ENCODE results near the gene MT1X. TPM values are rescaled to one million over a fixed set of nuclear protein-coding genes. Genes with fewer than 3 reads are reported as not detected.

Gene MT1X
- total and polyA plus RNA-seq, 2 of the 13 experiments (the other 11 are each of a cell fraction or from before 2014, with no cell fraction given): 19.7 to 288 TPM

GRCh38 chr16:56633535-56633934, 48.7 kb upstream of the MT1X start:
- ATAC-seq (no peak), DNase-seq (ENCODE audit: low spot score) (no peak), FAIRE-seq (no peak)
- H2AFZ ChIP-seq (ENCODE audit: low read length): no peak overlapping the region
- WGBS (ENCODE audit: low lambda C conversion rate): 36% methylated on average over 7 of the region's 7 CpGs
- peaks cover 27% of the 10 kb centered on the region for H3K4me1 ChIP-seq (ENCODE audit: insufficient read depth, low read length)
- TF ChIP-seq AGO2 (optimal IDR thresholded peaks at IDR 0.05; ENCODE audit: low read depth, low read length) (no peak), ZNF460 (CRISPR knock-in tag; IDR thresholded peaks at IDR 0.05; ENCODE audit: borderline replicate concordance) (no peak)
- no peak overlapping the region for H3K4me2 ChIP-seq (ENCODE audit: low read depth, low read length)
- POLR2A ChIA-PET: interaction anchor here (1.2 kb wide), 1 partner anchor 25 kb away, joined by 3 read pairs; the partner anchor contains the start of gene MT2A
- no peak overlapping the region for H3K9ac ChIP-seq (ENCODE audit: insufficient read depth, low read depth, low read length)
- no peak overlapping the region for H3K4me3 ChIP-seq (replicated peaks in 1 of 3; ENCODE audit: insufficient read depth in 1 of 3, low read depth in 2 of 3, low read length in 3 of 3)
- no peaks in the 10 kb centered on the region for H3K79me2 ChIP-seq (ENCODE audit: insufficient read depth, low read length)
- H4K20me1 ChIP-seq (ENCODE audit: insufficient read depth, low read length): no peaks in the 10 kb centered on the region
- peaks cover 10 to 93% of the 10 kb centered on the region in 2 experiments; a peak in 4 of 5 replicates for H3K27me3 ChIP-seq (ENCODE audit: control insufficient read depth in 1 of 2, insufficient read depth in 2 of 2, low read length in 2 of 2)
- in situ Hi-C loops (cut with HindIII; ENCODE audit: extremely low pct_ligation_motif_present, low pct_unique_long_range_greater_than_20kb): no loop called here
- CTCF ChIA-PET (ENCODE audit: low intra/inter-chr PET ratio, low total read pairs): no interaction called here
- BruUV-seq (replicated peaks): no TSS peak
- intact Hi-C loops (cut with micrococcal nuclease; ENCODE audit: unreplicated experiment): no loop called here
- no peak overlapping the region for H3K27ac ChIP-seq (ENCODE audit: extremely low read length, insufficient read depth, low read length)
- no peaks in the 10 kb centered on the region for H3K36me3 ChIP-seq (replicated peaks in 1 of 2; ENCODE audit: control insufficient read depth in 1 of 2, insufficient read depth in 2 of 2, low read length in 2 of 2)
- no peaks in the 10 kb centered on the region for H3K9me3 ChIP-seq (ENCODE audit: low read length)

GRCh38 chr16:56634715-56635440, 47.4 kb upstream of the MT1X start:
- H2AFZ ChIP-seq (ENCODE audit: low read length): no peak overlapping the region
- no TSS peak for BruUV-seq (replicated peaks)
- WGBS (ENCODE audit: low lambda C conversion rate): 65% methylated on average over 47 of the region's 47 CpGs
- in situ Hi-C loops (cut with HindIII; ENCODE audit: extremely low pct_ligation_motif_present, low pct_unique_long_range_greater_than_20kb) (no loop called here), intact Hi-C loops (cut with micrococcal nuclease; ENCODE audit: unreplicated experiment) (no loop called here)
- POLR2A ChIA-PET: no interaction called here
- H3K4me1 ChIP-seq (ENCODE audit: insufficient read depth, low read length): peaks cover 33% of the 10 kb centered on the region
- no peaks in the 10 kb centered on the region for H4K20me1 ChIP-seq (ENCODE audit: insufficient read depth, low read length)
- H3K27ac ChIP-seq (ENCODE audit: extremely low read length, insufficient read depth, low read length): no peak overlapping the region
- H3K4me3 ChIP-seq (replicated peaks in 1 of 3; ENCODE audit: insufficient read depth in 1 of 3, low read depth in 2 of 3, low read length in 3 of 3): no peak overlapping the region
- no peak overlapping the region for H3K4me2 ChIP-seq (ENCODE audit: low read depth, low read length)
- no peak overlapping the region for H3K9ac ChIP-seq (ENCODE audit: insufficient read depth, low read depth, low read length)
- no peaks in the 10 kb centered on the region for H3K9me3 ChIP-seq (ENCODE audit: low read length)
- ATAC-seq: no peak
- no peaks in the 10 kb centered on the region for H3K79me2 ChIP-seq (ENCODE audit: insufficient read depth, low read length)
- DNase-seq (ENCODE audit: low spot score): no peak
- no peak for FAIRE-seq
- CTCF ChIA-PET (ENCODE audit: low intra/inter-chr PET ratio, low total read pairs): no interaction called here
- H3K36me3 ChIP-seq (replicated peaks in 1 of 2; ENCODE audit: control insufficient read depth in 1 of 2, insufficient read depth in 2 of 2, low read length in 2 of 2): no peaks in the 10 kb centered on the region
- peaks cover 10 to 92% of the 10 kb centered on the region in 2 experiments; a peak in 4 of 5 replicates for H3K27me3 ChIP-seq (ENCODE audit: control insufficient read depth in 1 of 2, insufficient read depth in 2 of 2, low read length in 2 of 2)
- TF ChIP-seq ZNF710 (CRISPR knock-in tag; IDR thresholded peaks at IDR 0.05; ENCODE audit: borderline replicate concordance) (no peak), ASH2L (IDR thresholded peaks at IDR 0.05; ENCODE audit: insufficient read length, low read depth, low read length) (no peak), NFRKB (IDR thresholded peaks at IDR 0.05) (no peak), SP5 (CRISPR knock-in tag; IDR thresholded peaks at IDR 0.05; ENCODE audit: borderline replicate concordance, low read depth) (no peak), BRD4 (CRISPR knock-in tag; IDR thresholded peaks at IDR 0.05) (no peak), ZNF205 (CRISPR knock-in tag; IDR thresholded peaks at IDR 0.05) (no peak), POLR2AphosphoS2 (IDR thresholded peaks at IDR 0.05; ENCODE audit: low read depth, low read length) (no peak), SIN3B (IDR thresholded peaks at IDR 0.05; ENCODE audit: low read length) (no peak), RFXANK (CRISPR knock-in tag; IDR thresholded peaks at IDR 0.05) (no peak), ATAD3A (CRISPR knock-in tag; IDR thresholded peaks at IDR 0.05) (no peak), FOXK1 (CRISPR knock-in tag; IDR thresholded peaks at IDR 0.05; ENCODE audit: borderline replicate concordance, low read depth) (no peak), EP300 (IDR thresholded peaks at IDR 0.05; ENCODE audit: low read depth in 2 of 2, low read length in 2 of 2) (no peak), EP300 (CRISPR knock-in tag; IDR thresholded peaks at IDR 0.05; ENCODE audit: borderline replicate concordance) (no peak), RFX5 (IDR thresholded peaks at IDR 0.05; ENCODE audit: low read depth, low read length) (no peak)
- TF ChIP-seq, protein P1, sequence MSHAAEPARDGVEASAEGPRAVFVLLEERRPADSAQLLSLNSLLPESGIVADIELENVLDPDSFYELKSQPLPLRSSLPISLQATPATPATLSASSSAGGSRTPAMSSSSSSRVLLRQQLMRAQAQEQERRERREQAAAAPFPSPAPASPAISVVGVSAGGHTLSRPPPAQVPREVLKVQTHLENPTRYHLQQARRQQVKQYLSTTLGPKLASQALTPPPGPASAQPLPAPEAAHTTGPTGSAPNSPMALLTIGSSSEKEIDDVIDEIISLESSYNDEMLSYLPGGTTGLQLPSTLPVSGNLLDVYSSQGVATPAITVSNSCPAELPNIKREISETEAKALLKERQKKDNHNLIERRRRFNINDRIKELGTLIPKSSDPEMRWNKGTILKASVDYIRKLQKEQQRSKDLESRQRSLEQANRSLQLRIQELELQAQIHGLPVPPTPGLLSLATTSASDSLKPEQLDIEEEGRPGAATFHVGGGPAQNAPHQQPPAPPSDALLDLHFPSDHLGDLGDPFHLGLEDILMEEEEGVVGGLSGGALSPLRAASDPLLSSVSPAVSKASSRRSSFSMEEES (CRISPR knock-in tag; IDR thresholded peaks at IDR 0.05): no peak

Data from HepG2 (cell line).